Activated CD4-positive, alpha-beta T cell treated with anti-CD3 and anti-CD28 coated beads, Interleukin-2, amount 10 ng/mL, durations not matched to agents 7 days and 5 days (primary cell): ENCODE measurements around the gene INPP4B. TPM values are rescaled to one million over a fixed set of nuclear protein-coding genes. Genes with fewer than 3 reads are reported as not detected.

Experiments used
- CTCF ChIA-PET: fragments of 350-600 bp; sonication (Branson Sonifier 250); formaldehyde crosslinking; loops from one replicate; lab custom pipeline; 2021; ENCODE audit warnings: antibody characterized with exemption; lab: Charles Lee
- POLR2A ChIA-PET: fragments of 350-600 bp; sonication (Branson Sonifier 250); formaldehyde crosslinking; loops from one replicate; lab custom pipeline; 2021; ENCODE audit warnings: antibody characterized with exemption; lab: Charles Lee
- DNase-seq: peaks from one replicate; pipeline ENCODE4 v3.0.0-alpha.2; 2020
- H3K27ac Mint-ChIP-seq: one replicate; pipeline ENCODE4 v1.8.0; 2021; ENCODE audit warnings: mild to moderate bottlenecking, moderate library complexity, mixed read lengths
- H3K27me3 Mint-ChIP-seq: one replicate; pipeline ENCODE4 v1.8.0; 2021; ENCODE audit warnings: mixed read lengths
- H3K36me3 Mint-ChIP-seq: one replicate; pipeline ENCODE4 v1.8.0; 2021; ENCODE audit warnings: low read depth, mixed read lengths
- H3K4me1 Mint-ChIP-seq: one replicate; pipeline ENCODE4 v1.8.0; 2021; ENCODE audit warnings: mixed read lengths
- H3K4me3 Mint-ChIP-seq: one replicate; pipeline ENCODE4 v1.8.0; 2021; ENCODE audit warnings: mild to moderate bottlenecking, moderate library complexity, mixed read lengths
- H3K9me3 Mint-ChIP-seq: one replicate; pipeline ENCODE4 v1.8.0; 2021; ENCODE audit warnings: mixed read lengths
- total RNA-seq, 2 experiments: library from RNA; stranded (reverse); gene quantifications; one replicate each; pipeline ENCODE4 v1.2.3, GENCODE V29; 2021

INPP4B gene
- total RNA-seq, 2 experiments from 2014 or later = 71.6 to 79.2 TPM

DNA sequence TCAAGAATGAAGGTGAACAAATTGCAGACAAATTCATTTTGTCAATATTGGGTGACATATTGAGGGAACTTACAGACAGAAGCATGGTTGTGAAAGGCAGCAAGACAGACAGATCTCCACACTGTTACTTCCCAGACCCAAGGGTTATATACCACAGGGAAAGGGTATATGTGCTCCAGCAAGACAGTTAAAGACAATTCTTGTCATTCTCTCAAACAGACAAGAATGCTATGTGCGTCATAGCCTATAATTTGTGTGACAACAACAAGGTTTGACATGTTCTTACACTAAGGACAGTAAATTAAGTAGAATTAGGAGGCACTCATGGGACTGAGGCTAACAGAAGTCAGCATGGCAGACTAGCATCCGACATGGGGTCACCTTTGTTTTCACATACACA lies 214.3 kb downstream of the INPP4B start:
- POLR2A ChIA-PET = no interaction called here
- H3K36me3 Mint-ChIP-seq = peaks cover 31% of the 10 kb centered on the region

DNA sequence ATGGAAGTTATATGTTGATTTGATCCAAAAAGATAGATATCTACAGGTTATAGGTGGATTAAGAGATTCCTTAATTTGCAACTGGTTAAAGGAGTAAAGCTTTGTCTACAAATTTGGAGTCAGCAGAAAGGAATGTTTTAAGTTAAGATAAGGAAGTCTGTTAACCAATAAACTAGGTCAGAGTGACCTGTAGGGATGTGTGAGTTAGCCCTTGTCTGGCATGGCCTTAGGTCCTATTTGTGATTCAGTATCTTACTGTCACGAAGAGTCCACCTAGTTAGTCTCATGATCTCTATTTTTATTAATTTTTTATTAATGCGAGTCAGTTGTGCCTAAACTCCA lies 230.8 kb downstream of the INPP4B start:
- Mint-ChIP-seq H3K4me3 (no peak overlapping the region), H3K27ac (no peak overlapping the region), H3K27me3 (no peaks in the 10 kb centered on the region), H3K36me3 (peaks cover 54% of the 10 kb centered on the region), H3K4me1 (peaks cover 6% of the 10 kb centered on the region), H3K9me3 (peaks cover 27% of the 10 kb centered on the region)
- no peak for DNase-seq
- ChIA-PET CTCF (no interaction called here), POLR2A (no interaction called here)

More for the DNA sequence above, 214.3 kb downstream of the INPP4B start:
- no peak overlapping the region for H3K27ac Mint-ChIP-seq
- CTCF ChIA-PET = interaction anchor here (1.3 kb wide), 1 partner anchor 11 kb away, joined by 3 read pairs; no protein-coding TSS in a partner anchor
- H3K4me3 Mint-ChIP-seq = no peak overlapping the region
- no peaks in the 10 kb centered on the region for H3K27me3 Mint-ChIP-seq
- H3K9me3 Mint-ChIP-seq = peaks cover 29% of the 10 kb centered on the region
- no peak for DNase-seq
- no peaks in the 10 kb centered on the region for H3K4me1 Mint-ChIP-seq

DNA sequence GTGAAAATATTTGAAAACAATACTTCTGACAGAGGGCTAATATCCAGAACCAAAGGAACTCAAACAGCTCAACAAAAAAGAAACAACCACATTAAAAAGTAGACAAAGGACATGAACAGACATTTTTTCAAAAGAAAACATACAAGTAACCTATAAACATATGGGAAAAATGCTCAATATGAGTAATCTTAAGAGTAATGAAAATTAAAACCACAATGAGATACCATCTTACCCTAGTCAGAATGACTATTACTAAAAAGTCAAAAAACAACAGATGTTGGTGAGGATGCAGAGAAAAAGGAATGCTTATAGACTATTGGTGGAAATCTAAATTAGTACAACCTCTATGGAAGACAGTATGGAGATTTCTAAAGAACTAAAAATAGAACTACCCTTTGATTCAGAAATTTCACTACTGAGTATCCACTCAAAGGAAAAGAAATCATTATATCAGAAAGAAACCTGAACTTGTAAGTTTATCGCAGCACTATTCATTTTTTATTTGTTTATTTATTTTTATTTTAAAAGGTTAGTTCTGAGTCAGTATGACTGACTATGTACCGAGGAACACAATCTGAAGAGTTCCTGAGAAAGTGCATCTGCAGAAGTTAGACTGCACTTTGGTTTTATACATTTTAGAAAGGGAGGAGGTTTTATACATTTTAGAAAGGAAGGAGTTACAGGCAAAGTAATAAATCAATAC lies 231.3 kb downstream of the INPP4B start:
- CTCF ChIA-PET = interaction anchor here (0.5 kb wide), 1 partner anchor 13 kb away, joined by 5 read pairs; no protein-coding TSS in a partner anchor
- Mint-ChIP-seq H3K27me3 (no peaks in the 10 kb centered on the region), H3K36me3 (peaks cover 51% of the 10 kb centered on the region), H3K4me3 (no peak overlapping the region), H3K9me3 (peaks cover 28% of the 10 kb centered on the region), H3K4me1 (peaks cover 6% of the 10 kb centered on the region), H3K27ac (no peak overlapping the region)
- POLR2A ChIA-PET = no interaction called here
- DNase-seq = no peak

DNA sequence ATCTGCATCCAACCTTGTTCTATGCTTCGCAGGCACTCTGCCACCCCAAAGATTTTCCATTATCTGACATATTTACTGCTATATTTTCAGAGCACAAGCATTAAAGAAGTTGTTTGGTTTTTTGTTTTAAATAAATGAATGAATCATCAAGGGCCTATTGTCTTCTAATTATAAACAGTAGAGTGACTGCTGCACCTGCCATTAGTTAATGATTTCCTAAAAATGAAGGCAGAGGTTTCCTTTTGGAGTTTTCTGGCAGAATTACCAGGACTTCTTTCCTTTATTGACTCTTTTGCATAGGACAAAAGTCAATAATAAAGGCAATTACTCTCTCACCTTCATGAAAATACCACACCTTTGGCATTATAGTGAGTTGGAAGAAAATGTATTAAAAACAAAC lies 238.1 kb downstream of the INPP4B start:
- Mint-ChIP-seq H3K4me3 (no peak overlapping the region), H3K9me3 (peaks cover 51% of the 10 kb centered on the region), H3K36me3 (peaks cover 42% of the 10 kb centered on the region), H3K27ac (no peak overlapping the region), H3K27me3 (no peaks in the 10 kb centered on the region), H3K4me1 (no peaks in the 10 kb centered on the region)
- ChIA-PET POLR2A (no interaction called here), CTCF (no interaction called here)
- DNase-seq = no peak

DNA sequence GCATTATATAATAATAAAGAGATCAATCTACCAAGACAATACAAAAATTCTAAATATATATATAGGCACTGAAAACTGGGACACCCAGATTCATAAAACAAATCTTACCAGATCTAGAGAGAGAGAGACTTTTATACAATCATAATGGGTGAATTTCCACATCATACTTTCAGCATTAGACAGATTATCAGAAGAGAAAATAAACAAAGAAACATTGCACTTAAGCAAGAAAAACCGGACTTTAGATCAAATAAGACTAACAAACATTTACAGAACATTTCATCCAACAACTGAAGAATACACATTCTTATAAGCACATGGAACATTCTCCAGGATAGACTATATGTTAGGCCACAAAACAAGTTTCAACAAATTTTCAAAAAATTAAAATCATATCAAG lies 245.1 kb downstream of the INPP4B start:
- POLR2A ChIA-PET = no interaction called here
- DNase-seq = no peak
- CTCF ChIA-PET = interaction anchor here (0.6 kb wide), 1 partner anchor 111 kb away, joined by 3 read pairs; no protein-coding TSS in a partner anchor
- Mint-ChIP-seq H3K9me3 (peaks cover 57% of the 10 kb centered on the region), H3K4me3 (no peak overlapping the region), H3K4me1 (peaks cover 6% of the 10 kb centered on the region), H3K36me3 (peaks cover 70% of the 10 kb centered on the region), H3K27ac (no peak overlapping the region), H3K27me3 (no peaks in the 10 kb centered on the region)

DNA sequence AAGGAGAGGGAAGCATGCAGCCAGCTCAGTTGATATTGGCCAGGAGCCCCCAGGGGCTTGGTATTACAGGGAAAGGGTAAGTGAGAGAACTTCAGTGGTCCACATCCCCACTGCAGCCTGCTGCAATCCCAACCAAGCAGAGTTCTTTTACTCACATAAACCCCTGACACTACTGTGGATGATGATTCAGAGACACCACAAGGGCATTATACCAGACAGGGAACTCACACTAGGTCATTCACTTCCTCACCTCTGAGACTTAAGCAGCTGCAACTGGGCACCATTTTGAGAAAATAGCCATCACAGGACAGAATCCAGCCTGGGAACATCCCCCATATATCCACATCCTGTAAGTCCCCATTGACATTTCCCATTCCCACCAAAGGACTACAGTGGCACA lies 248.0 kb downstream of the INPP4B start:
- ChIA-PET POLR2A (no interaction called here), CTCF (no interaction called here)
- Mint-ChIP-seq H3K36me3 (peaks cover 68% of the 10 kb centered on the region), H3K9me3 (peaks cover 41% of the 10 kb centered on the region), H3K27ac (no peak overlapping the region), H3K4me1 (peaks cover 7% of the 10 kb centered on the region), H3K4me3 (no peak overlapping the region), H3K27me3 (no peaks in the 10 kb centered on the region)
- no peak for DNase-seq

DNA sequence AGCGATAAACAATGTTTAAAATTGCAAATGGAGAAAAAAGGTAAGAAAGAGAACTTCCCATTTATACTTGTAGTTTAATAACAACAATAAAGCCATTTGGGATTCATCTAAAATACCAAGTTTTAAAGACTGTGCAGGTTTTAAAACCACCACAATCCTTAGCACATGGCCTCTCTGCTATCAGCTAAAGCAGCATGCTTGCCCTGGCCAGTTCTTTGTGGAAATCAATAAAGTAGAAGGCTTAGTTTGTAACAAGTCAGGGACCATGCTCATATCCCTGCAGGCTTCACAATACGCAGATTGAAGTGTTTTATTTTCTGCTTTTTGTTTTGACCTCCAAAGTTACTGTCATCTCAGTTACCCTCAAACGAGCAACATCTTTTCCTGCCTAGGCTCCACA lies 249.5 kb downstream of the INPP4B start:
- Mint-ChIP-seq H3K27ac (no peak overlapping the region), H3K4me3 (no peak overlapping the region), H3K27me3 (no peaks in the 10 kb centered on the region), H3K9me3 (peaks cover 31% of the 10 kb centered on the region), H3K4me1 (peaks cover 9% of the 10 kb centered on the region), H3K36me3 (peaks cover 63% of the 10 kb centered on the region)
- no peak for DNase-seq
- ChIA-PET POLR2A (no interaction called here), CTCF (no interaction called here)

DNA sequence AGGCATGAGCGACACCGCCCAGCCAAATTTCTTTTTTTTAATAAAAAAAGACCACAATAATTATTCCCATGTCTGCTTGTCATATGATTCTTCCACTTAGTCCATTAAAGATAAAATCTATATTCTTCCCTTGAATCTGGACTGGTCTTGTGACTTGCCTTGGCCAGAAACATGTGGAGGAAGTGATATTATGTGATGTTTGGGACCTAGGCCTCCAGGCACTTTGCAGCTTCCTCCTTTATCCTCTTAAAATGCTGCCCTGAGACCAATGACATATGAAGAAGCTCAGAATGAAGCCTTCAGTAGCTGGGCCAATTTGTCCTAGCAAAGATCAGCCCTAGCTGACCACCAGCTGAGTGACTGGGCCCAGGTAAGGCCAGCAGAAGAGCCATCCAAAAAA lies 250.0 kb downstream of the INPP4B start:
- ChIA-PET CTCF (no interaction called here), POLR2A (no interaction called here)
- Mint-ChIP-seq H3K4me3 (no peak overlapping the region), H3K9me3 (peaks cover 31% of the 10 kb centered on the region), H3K36me3 (peaks cover 62% of the 10 kb centered on the region), H3K27ac (no peak overlapping the region), H3K4me1 (peaks cover 9% of the 10 kb centered on the region), H3K27me3 (no peaks in the 10 kb centered on the region)
- no peak for DNase-seq

DNA sequence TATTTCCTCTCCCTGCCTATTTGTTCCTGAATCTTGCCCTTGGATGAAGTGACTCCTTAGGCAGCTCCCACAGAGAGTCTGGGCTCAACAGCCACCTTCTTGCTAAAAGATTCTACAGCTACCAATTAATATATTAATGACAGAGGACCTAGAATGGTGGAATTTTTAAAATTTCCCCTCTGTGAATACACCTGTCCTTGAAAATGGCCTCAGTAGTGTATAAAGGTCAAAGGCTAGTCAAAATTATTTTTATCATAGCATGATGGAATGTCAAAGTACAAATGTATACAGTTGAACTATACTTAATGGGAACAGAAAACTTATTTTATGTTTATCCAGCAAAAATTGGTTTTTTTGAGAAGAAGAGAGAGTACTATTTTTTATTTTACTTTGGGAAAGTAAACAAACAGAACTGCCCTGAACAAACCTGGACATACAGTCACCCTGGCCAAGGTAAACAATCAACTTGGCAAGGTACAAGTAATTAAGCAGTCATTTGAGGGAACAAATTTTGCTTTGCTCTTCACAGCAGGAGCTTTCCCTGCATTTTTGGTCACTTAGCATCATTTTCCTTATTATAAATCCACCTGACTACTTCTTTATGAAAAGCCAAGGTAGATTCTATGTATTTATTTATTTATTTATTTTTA lies 250.8 kb downstream of the INPP4B start:
- H3K4me3 Mint-ChIP-seq = no peak overlapping the region

DNA sequence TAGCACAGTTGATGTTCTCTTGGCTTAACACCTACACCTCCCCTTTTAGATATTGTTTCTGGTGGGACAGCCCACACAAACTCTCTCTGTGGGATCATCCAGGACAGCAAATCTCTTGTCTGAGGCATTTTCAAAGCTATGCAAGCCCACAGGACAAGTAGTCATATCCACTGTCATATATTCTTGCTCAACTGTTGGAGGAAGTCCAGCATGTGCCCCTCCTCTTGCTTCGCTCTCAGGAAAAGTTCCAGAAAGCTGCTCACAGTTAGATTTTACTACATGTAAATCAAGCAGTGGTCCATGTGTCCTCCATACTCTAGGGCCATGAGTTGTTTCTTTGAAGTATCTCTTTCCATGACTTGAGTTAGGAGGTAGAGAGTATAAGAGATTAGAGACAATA lies 260.7 kb downstream of the INPP4B start:
- Mint-ChIP-seq H3K27ac (no peak overlapping the region), H3K36me3 (peaks cover 68% of the 10 kb centered on the region), H3K27me3 (no peaks in the 10 kb centered on the region), H3K4me3 (no peak overlapping the region), H3K9me3 (peaks cover 39% of the 10 kb centered on the region), H3K4me1 (peaks cover 11% of the 10 kb centered on the region)
- CTCF ChIA-PET = interaction anchor here (1.2 kb wide), 1 partner anchor 12 kb away, joined by 3 read pairs; no protein-coding TSS in a partner anchor
- no peak for DNase-seq
- POLR2A ChIA-PET = no interaction called here

More for the DNA sequence above, 250.8 kb downstream of the INPP4B start:
- Mint-ChIP-seq H3K36me3 (peaks cover 60% of the 10 kb centered on the region), H3K4me1 (peaks cover 5% of the 10 kb centered on the region), H3K27me3 (no peaks in the 10 kb centered on the region), H3K27ac (no peak overlapping the region), H3K9me3 (peaks cover 26% of the 10 kb centered on the region)
- POLR2A ChIA-PET = no interaction called here
- DNase-seq = no peak
- CTCF ChIA-PET = no interaction called here

DNA sequence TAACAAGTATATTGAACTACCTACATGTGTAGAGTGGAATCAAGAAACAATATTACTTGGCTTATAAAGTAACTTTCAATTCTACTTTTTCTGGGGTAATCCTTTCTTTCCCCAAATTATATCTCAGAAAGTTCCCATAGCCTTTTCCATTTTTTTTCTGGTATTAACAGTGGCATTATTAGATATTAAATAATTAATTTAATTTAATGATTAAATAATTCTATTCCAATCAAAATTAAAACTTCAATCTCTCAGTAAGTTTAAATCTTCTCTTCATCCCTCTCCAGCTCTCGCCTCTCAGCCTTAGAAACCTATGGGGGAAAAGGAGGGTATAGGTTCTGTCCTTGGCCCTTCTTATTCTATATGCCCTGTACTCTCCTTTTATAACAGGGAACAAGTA lies 262.4 kb downstream of the INPP4B start:
- no peaks in the 10 kb centered on the region for H3K27me3 Mint-ChIP-seq
- H3K9me3 Mint-ChIP-seq = peaks cover 38% of the 10 kb centered on the region
- H3K36me3 Mint-ChIP-seq = peaks cover 62% of the 10 kb centered on the region
- ChIA-PET POLR2A (no interaction called here), CTCF (no interaction called here)
- H3K4me1 Mint-ChIP-seq = peaks cover 11% of the 10 kb centered on the region
- DNase-seq = no peak
- no peak overlapping the region for H3K27ac Mint-ChIP-seq
- no peak overlapping the region for H3K4me3 Mint-ChIP-seq

DNA sequence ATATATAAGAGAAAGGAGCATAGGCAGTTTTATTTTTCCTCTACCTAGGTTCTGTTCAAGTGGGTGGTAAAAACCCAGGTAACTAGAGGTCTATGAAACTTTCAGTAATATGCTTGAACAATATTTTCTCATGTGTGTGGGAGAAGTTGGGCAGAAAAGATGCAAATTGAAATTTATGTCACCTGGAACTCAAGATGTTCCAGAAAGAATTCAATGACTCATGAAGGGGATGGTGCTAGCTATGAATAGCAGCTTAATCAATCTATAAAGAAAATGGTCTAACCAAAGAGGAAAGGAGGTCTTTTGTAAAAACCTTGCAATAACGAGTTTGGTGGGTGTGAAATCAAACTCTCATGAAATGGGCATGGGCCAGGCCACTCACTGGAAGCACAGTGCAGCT lies 263.8 kb downstream of the INPP4B start:
- Mint-ChIP-seq H3K36me3 (peaks cover 67% of the 10 kb centered on the region), H3K4me1 (peaks cover 11% of the 10 kb centered on the region), H3K27me3 (no peaks in the 10 kb centered on the region), H3K9me3 (peaks cover 44% of the 10 kb centered on the region), H3K4me3 (no peak overlapping the region), H3K27ac (peak overlapping the region; percentile 26)
- no peak for DNase-seq
- POLR2A ChIA-PET = no interaction called here
- CTCF ChIA-PET = no interaction called here

DNA sequence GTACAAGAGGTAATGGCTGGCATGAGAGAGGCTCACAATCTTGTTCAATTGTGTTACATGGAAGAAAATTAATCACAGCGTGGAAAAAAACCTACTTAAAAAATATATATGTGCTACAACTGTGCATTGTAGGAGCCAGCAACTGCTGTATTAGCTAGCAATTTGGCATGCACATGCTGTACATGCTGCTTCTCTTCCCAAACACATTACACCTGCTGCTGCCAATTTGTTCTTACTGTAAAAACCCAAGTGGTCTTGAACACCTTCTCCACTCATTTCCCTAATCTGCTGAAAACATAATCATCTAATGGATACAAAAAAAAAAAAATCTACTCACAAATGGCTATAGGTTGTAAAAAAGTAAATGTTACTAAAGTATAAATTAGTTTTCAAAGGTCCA lies 264.2 kb downstream of the INPP4B start:
- Mint-ChIP-seq H3K9me3 (peaks cover 45% of the 10 kb centered on the region), H3K27ac (no peak overlapping the region), H3K4me3 (no peak overlapping the region), H3K36me3 (peaks cover 69% of the 10 kb centered on the region), H3K4me1 (peaks cover 11% of the 10 kb centered on the region), H3K27me3 (no peaks in the 10 kb centered on the region)
- POLR2A ChIA-PET = no interaction called here
- CTCF ChIA-PET = no interaction called here
- no peak for DNase-seq
